ENCODE measurements around the gene SF1. TPM values are rescaled to one million over a fixed set of nuclear protein-coding genes. Genes with fewer than 3 reads are reported as not detected.

Gene SF1
- total and polyA plus RNA-seq, 2 of the 4 experiments (the other 2 are of a cell fraction) = 56.8 to 88.0 TPM

DNA sequence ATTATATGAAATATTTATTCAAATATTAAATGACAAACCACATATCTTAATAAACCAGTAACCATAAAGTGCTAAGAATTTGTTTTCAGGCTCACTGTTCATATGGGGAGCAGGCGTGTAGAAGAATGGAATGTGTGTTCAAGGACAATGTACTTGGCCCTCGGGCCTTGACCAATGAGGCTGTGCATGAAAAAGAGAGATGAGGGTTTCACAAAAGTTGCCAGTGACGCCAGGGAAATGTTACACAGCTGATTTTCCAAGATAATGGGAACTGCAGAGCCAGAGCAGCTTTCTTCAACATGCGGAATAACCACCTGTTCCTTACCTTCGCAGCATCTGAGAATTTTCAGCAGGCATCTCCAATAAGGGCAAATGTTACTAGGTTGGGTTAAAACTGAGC, 4.2 kb downstream of the SF1 start:
- H3K4me1 ChIP-seq (ENCODE audit: control insufficient read depth, insufficient read depth, low read length) = peaks cover 2% of the 10 kb centered on the region
- DNase-seq = no peak
- no peak for ATAC-seq (ENCODE audit: low read depth)
- no peak overlapping the region for H3K14ac ChIP-seq (replicated peaks; ENCODE audit: low read depth, low read length)
- H3K27me3 ChIP-seq (ENCODE audit: control insufficient read depth, insufficient read depth, low read length) = no peaks in the 10 kb centered on the region
- no peak overlapping the region for H2AK5ac ChIP-seq (ENCODE audit: low read depth, low read length)
- H3K4me3 ChIP-seq (ENCODE audit: insufficient read depth, low read depth, low read length) = no peak overlapping the region
- H2BK20ac ChIP-seq (ENCODE audit: low read depth, low read length) = no peak overlapping the region
- peaks cover 58% of the 10 kb centered on the region for H3K36me3 ChIP-seq (ENCODE audit: control insufficient read depth, insufficient read depth, low read length)
- ChIA-PET POLR2A (ENCODE audit: unreplicated experiment) (no interaction called here), CTCF (no interaction called here)
- no peaks in the 10 kb centered on the region for H3K9me3 ChIP-seq (ENCODE audit: control insufficient read depth, insufficient read depth, low read length)
- H3K27ac ChIP-seq (ENCODE audit: insufficient read depth, low read length) = no peak overlapping the region
- dilution Hi-C loops (cut with HindIII; ENCODE audit: low sequenced_read_pairs, unreplicated experiment) = no loop called here
- peaks cover 39 to 73% of the 10 kb centered on the region in 2 experiments for H3K79me1 ChIP-seq (ENCODE audit: low read depth in 1 of 2, low read length in 2 of 2)
- no peak overlapping the region for H3K23ac ChIP-seq (ENCODE audit: low read depth, low read length)
- no peak overlapping the region for H2AK9ac ChIP-seq (replicated peaks; ENCODE audit: low read depth, low read length, poor library complexity)
- H2BK120ac ChIP-seq (ENCODE audit: low read depth, low read length) = no peak overlapping the region
- no peak overlapping the region for H4K8ac ChIP-seq (ENCODE audit: low read depth in 2 of 2, low read length in 2 of 2)
- no peak overlapping the region for H4K91ac ChIP-seq (ENCODE audit: insufficient read depth, low read depth, low read length)
- no peak overlapping the region for H3K9ac ChIP-seq (ENCODE audit: low read depth, low read length)
- H2AFZ ChIP-seq (replicated peaks; ENCODE audit: low read length, poor library complexity) = no peak overlapping the region
- H3K4me2 ChIP-seq (ENCODE audit: low read depth, low read length) = no peak overlapping the region
- H3K56ac ChIP-seq (ENCODE audit: extremely low read depth, insufficient read depth, low read length) = no peak overlapping the region
- 100% methylated on average over 1 of the region's 5 CpGs; no CpG with 5 or more reads in 1 of the 2 experiments for WGBS, 2 experiments (ENCODE audit: extremely low coverage in 2 of 2, insufficient read length in 1 of 2)
- intact Hi-C loops (cut with micrococcal nuclease) = no loop called here
- H4K5ac ChIP-seq (ENCODE audit: low read depth, low read length) = no peak overlapping the region
- no TSS peak for BruUV-seq (replicated peaks)
- H2BK5ac ChIP-seq (ENCODE audit: low read depth, low read length, poor library complexity, severe bottlenecking) = no peak overlapping the region
- H2BK15ac ChIP-seq (ENCODE audit: low read depth, low read length) = no peak overlapping the region
- H3K18ac ChIP-seq (ENCODE audit: low read depth, low read length) = no peak overlapping the region
- no peaks in the 10 kb centered on the region; the same call in 1 of the 2 replicates for H3K9me1 ChIP-seq (ENCODE audit: insufficient read depth, low read length)
- TF ChIP-seq, protein P1, sequence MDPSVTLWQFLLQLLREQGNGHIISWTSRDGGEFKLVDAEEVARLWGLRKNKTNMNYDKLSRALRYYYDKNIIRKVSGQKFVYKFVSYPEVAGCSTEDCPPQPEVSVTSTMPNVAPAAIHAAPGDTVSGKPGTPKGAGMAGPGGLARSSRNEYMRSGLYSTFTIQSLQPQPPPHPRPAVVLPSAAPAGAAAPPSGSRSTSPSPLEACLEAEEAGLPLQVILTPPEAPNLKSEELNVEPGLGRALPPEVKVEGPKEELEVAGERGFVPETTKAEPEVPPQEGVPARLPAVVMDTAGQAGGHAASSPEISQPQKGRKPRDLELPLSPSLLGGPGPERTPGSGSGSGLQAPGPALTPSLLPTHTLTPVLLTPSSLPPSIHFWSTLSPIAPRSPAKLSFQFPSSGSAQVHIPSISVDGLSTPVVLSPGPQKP (IDR thresholded peaks at IDR 0.05; ENCODE audit: borderline replicate concordance, low read depth, low read length) = no peak
- TF ChIP-seq MAFK (IDR thresholded peaks at IDR 0.05; ENCODE audit: low read depth, low read length) = no peak
- TF ChIP-seq RCOR1 (IDR thresholded peaks at IDR 0.05; ENCODE audit: insufficient replicate concordance, low read length) = no peak
- no peak for TF ChIP-seq MAZ (IDR thresholded peaks at IDR 0.05; ENCODE audit: borderline replicate concordance, low read depth, low read length)
- no peak for TF ChIP-seq BHLHE40 (IDR thresholded peaks at IDR 0.05; ENCODE audit: low read depth, low read length)
- no peak for TF ChIP-seq CHD1 (IDR thresholded peaks at IDR 0.05; ENCODE audit: low read depth, low read length)
- no peak for TF ChIP-seq RFX5 (IDR thresholded peaks at IDR 0.05; ENCODE audit: low read depth, low read length)
- TF ChIP-seq CEBPB (IDR thresholded peaks at IDR 0.05; ENCODE audit: low read depth, low read length) = no peak
- TF ChIP-seq NFE2L2 (IDR thresholded peaks at IDR 0.05; ENCODE audit: low read depth, low read length) = no peak
- TF ChIP-seq, protein P2, sequence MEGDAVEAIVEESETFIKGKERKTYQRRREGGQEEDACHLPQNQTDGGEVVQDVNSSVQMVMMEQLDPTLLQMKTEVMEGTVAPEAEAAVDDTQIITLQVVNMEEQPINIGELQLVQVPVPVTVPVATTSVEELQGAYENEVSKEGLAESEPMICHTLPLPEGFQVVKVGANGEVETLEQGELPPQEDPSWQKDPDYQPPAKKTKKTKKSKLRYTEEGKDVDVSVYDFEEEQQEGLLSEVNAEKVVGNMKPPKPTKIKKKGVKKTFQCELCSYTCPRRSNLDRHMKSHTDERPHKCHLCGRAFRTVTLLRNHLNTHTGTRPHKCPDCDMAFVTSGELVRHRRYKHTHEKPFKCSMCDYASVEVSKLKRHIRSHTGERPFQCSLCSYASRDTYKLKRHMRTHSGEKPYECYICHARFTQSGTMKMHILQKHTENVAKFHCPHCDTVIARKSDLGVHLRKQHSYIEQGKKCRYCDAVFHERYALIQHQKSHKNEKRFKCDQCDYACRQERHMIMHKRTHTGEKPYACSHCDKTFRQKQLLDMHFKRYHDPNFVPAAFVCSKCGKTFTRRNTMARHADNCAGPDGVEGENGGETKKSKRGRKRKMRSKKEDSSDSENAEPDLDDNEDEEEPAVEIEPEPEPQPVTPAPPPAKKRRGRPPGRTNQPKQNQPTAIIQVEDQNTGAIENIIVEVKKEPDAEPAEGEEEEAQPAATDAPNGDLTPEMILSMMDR (conservative IDR thresholded peaks at IDR 0.05; ENCODE audit: low read depth, low read length) = no peak
- H4K20me1 ChIP-seq (ENCODE audit: insufficient read depth, low read length) = peaks cover 77% of the 10 kb centered on the region
- H3K4ac ChIP-seq (ENCODE audit: low read depth, low read length) = no peak overlapping the region
- in situ Hi-C loops (cut with MboI; ENCODE audit: low sequenced_read_pairs) = no loop called here
